Epithelial cell of esophagus (primary cell): Measurements from ENCODE around the gene DYNC2H1.

Experiments
- DNase-seq: peaks from one replicate; pipeline ENCODE4 v3.0.0; 2010; ENCODE audit warnings: low read depth
- H3K4me3 ChIP-seq: 2 replicates; pipeline ENCODE4 v1.5.1; 2011; ENCODE audit warnings: mild to moderate bottlenecking, low read length, control low read depth
- TF ChIP-seq, protein P1 (sequence below): IDR thresholded peaks from 2 replicates; pipeline ENCODE4 v1.5.1; 2011; ENCODE audit warnings: low read depth, mild to moderate bottlenecking, low read length, control low read depth, inconsistent platforms; ENCODE audit not compliant: insufficient read depth; ENCODE audit errors: missing control alignments

DYNC2H1 gene, protein sequence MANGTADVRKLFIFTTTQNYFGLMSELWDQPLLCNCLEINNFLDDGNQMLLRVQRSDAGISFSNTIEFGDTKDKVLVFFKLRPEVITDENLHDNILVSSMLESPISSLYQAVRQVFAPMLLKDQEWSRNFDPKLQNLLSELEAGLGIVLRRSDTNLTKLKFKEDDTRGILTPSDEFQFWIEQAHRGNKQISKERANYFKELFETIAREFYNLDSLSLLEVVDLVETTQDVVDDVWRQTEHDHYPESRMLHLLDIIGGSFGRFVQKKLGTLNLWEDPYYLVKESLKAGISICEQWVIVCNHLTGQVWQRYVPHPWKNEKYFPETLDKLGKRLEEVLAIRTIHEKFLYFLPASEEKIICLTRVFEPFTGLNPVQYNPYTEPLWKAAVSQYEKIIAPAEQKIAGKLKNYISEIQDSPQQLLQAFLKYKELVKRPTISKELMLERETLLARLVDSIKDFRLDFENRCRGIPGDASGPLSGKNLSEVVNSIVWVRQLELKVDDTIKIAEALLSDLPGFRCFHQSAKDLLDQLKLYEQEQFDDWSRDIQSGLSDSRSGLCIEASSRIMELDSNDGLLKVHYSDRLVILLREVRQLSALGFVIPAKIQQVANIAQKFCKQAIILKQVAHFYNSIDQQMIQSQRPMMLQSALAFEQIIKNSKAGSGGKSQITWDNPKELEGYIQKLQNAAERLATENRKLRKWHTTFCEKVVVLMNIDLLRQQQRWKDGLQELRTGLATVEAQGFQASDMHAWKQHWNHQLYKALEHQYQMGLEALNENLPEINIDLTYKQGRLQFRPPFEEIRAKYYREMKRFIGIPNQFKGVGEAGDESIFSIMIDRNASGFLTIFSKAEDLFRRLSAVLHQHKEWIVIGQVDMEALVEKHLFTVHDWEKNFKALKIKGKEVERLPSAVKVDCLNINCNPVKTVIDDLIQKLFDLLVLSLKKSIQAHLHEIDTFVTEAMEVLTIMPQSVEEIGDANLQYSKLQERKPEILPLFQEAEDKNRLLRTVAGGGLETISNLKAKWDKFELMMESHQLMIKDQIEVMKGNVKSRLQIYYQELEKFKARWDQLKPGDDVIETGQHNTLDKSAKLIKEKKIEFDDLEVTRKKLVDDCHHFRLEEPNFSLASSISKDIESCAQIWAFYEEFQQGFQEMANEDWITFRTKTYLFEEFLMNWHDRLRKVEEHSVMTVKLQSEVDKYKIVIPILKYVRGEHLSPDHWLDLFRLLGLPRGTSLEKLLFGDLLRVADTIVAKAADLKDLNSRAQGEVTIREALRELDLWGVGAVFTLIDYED (N-terminal part only)

DNA sequence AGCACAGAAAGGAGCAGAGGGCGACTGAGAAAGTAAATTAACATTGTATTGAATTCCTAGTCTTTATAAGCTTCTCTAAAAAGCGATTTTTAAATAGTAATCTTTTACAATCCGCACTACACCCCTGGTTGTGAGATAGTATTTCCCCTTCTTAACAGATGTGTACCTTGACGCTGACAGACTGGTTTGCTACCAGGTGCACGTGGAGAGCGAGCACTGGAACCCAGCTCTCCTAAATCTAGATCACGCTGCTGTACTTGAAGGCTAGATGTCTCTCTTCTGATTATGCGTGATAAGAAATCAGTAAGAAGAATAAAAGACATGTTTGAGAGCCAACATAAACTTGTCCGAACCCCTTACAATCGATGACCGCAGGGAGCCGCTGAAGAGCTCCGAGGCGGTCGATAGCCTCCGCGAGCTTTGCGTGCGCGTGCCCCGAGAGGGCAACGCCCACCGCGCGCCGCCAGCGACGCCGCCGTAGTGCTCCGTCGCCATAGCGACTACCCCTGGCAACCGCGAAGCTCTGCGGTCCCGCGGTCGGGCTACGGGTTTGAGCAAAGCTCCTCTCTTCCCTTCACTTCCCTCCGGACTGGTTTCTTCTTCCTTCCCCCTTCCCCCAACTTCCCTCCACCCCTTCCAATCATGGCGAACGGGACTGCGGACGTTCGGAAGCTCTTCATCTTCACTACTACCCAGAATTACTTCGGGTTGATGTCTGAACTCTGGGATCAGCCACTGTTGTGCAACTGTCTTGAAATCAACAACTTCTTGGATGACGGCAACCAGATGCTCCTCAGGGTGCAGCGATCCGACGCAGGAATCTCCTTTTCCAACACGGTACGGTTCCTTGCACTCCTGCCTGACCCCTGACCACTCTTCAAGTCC, at the start of gene DYNC2H1:
TSS of gene DYNC2H1 (plus strand) at position 494 of the 885 bp plus-strand sequence. CDS start at position 643, 149 bp downstream.
- TF ChIP-seq, protein P1, sequence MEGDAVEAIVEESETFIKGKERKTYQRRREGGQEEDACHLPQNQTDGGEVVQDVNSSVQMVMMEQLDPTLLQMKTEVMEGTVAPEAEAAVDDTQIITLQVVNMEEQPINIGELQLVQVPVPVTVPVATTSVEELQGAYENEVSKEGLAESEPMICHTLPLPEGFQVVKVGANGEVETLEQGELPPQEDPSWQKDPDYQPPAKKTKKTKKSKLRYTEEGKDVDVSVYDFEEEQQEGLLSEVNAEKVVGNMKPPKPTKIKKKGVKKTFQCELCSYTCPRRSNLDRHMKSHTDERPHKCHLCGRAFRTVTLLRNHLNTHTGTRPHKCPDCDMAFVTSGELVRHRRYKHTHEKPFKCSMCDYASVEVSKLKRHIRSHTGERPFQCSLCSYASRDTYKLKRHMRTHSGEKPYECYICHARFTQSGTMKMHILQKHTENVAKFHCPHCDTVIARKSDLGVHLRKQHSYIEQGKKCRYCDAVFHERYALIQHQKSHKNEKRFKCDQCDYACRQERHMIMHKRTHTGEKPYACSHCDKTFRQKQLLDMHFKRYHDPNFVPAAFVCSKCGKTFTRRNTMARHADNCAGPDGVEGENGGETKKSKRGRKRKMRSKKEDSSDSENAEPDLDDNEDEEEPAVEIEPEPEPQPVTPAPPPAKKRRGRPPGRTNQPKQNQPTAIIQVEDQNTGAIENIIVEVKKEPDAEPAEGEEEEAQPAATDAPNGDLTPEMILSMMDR = peak; percentile 54
- peak within 1 kb of the TSS; percentile 85 for H3K4me3 ChIP-seq
- peak; percentile 95 for DNase-seq

DNA sequence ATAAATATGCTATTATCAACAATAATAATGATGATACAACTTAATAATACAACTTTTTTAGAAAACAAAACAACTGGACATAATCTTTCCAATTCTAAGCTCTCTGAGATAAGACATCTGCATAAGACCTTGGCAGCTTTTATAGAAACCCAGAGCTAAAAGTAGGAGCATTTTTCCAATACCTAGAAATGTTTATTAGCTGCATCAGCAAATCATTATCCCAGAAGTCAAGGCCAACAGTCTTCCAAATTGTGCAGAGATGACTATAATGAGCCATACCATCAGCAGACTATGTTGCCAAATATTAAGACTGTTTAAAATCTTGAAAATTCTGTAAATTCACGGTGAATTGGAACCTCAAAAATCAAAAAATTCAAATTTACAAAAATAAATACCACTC, 47.6 kb upstream of the DYNC2H1 start:
- no peak overlapping the region for H3K4me3 ChIP-seq
- DNase-seq = no peak
- TF ChIP-seq, protein P1 = no peak

DNA sequence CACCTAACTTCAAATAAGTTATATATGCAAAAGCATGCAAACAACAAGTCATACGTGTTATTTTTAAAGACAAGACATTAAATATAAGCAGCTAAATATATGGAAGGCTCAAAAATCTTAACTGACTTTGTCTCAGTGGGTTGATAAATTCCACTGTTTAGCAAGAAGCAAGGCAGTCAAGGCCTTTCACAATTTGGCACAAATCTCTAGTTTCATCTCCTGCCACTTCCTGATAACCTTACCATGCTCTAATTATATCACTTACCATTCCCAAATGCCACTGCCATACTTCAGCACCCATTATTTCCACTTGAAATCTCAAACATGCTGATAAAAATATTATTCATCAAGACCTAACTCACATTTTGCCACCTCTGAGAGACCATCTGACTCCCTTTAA, 42.1 kb upstream of the DYNC2H1 start:
- no peak for DNase-seq
- TF ChIP-seq, protein P1 = no peak
- H3K4me3 ChIP-seq = no peak overlapping the region

DNA sequence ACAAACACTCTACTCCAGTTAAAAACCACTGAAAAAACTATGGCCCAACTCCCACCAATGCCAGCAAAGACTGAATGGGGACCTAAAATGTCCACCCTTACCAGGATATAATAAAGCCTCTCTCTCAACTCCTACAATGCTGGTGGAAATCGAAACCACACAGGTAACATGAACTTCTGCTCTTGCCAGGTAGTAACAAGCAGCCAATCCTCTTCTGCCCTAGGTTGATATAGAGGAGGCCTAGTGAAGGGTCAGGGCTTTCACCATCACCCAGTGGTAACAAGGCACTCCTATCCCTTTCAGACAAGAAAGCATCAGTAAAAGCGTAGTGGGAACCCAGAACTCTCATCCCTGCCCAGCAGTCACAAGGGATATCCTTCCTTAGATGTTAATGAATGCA, 39.9 kb upstream of the DYNC2H1 start:
- TF ChIP-seq, protein P1 = no peak
- DNase-seq = no peak
- no peak overlapping the region for H3K4me3 ChIP-seq

DNA sequence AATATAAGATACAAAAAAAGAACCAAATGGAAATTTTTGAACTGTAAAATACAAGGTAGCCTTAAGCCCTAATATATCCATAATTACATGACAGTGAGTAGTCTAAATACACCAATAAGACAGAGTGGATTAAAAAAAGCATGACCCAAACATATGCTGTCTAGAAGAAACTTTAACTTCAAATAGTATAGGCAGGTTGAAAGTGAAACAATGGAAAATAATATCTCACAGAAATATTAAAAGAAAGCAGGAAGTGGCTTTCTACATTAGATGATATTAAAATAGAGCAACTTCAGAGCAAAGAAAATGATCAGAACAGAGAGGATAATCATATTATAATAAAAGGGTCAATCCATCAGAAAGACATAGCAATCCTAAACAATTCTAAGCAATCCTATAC, 39.1 kb upstream of the DYNC2H1 start:
- no peak overlapping the region for H3K4me3 ChIP-seq
- DNase-seq = no peak
- TF ChIP-seq, protein P1 = no peak

DNA sequence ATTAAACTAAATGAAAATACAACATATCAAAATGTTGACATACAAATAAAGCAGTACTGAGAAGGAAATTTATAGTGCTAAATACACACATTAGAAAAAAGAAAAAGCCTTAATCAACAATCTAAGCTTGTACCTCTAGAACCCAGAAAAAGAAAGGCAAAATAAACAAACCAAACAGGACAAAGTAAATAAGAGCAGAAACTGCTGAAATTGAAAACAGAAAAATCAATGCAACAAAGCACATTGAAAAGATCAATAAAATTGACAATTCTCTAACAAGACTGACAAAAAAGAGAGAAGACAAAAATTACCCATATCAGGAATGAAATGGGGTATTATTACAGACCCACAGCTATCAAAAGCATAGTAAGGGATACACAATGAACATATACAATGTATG, 38.2 kb upstream of the DYNC2H1 start:
- no peak for DNase-seq
- TF ChIP-seq, protein P1 = no peak

More for the DNA sequence above, 38.2 kb upstream of the DYNC2H1 start:
- H3K4me3 ChIP-seq = no peak overlapping the region
